ENCODE results near the gene HOXC12.

- TF ChIP-seq CTCF (IDR thresholded peaks at IDR 0.05): no peak
- TF ChIP-seq POLR2A (IDR thresholded peaks at IDR 0.05): no peak
Observed at GRCh38 chr12:53983568-53983949, 28.9 kb downstream of the HOXC12 start.
